ENCODE measurements around the gene MPI.
"Not testable (repeated sequence)": the region's sequence is repeated elsewhere in the genome, so short reads cannot be mapped to it uniquely, and the experiment has no call there.

MPI gene

GRCh38 chr15:74891469-74891868 is 1.6 kb downstream of the MPI start:
- no peak for DNase-seq (ENCODE audit: low read depth, low spot score)

- no peak for DNase-seq (ENCODE audit: low read depth, low spot score)
Observed at GRCh38 chr15:74892313-74892712, 2.5 kb downstream of the MPI start.

GRCh38 chr15:74892931-74893330 is 3.1 kb downstream of the MPI start:
- no peak for DNase-seq (ENCODE audit: low read depth, low spot score)

GRCh38 chr15:74893627-74894026 is 3.8 kb downstream of the MPI start:
- DNase-seq (ENCODE audit: low read depth, low spot score) = no peak

GRCh38 chr15:74894383-74894782 is 4.5 kb downstream of the MPI start:
- DNase-seq (ENCODE audit: low read depth, low spot score) = not testable (repeated sequence)

GRCh38 chr15:74895830-74896229 is 6.0 kb downstream of the MPI start:
- DNase-seq (ENCODE audit: low read depth, low spot score) = no peak

- no peak for DNase-seq (ENCODE audit: low read depth, low spot score)
Observed at GRCh38 chr15:74896316-74896715, 6.5 kb downstream of the MPI start.

- no peak for DNase-seq (ENCODE audit: low read depth, low spot score)
Observed at GRCh38 chr15:74897300-74897701, 7.5 kb downstream of the MPI start.

- DNase-seq (ENCODE audit: low read depth, low spot score) = peak; percentile 73
Observed at GRCh38 chr15:74901612-74902063, 11.8 kb downstream of the MPI start.

GRCh38 chr15:74902295-74903075 is 12.6 kb downstream of the MPI start:
- no peak for DNase-seq (ENCODE audit: low read depth, low spot score)

GRCh38 chr15:74903676-74904075 is 13.8 kb downstream of the MPI start:
- no peak for DNase-seq (ENCODE audit: low read depth, low spot score)

- DNase-seq (ENCODE audit: low read depth, low spot score) = no peak
Observed at GRCh38 chr15:74904190-74904805, 14.5 kb downstream of the MPI start.

- DNase-seq (ENCODE audit: low read depth, low spot score) = peak; percentile 63
Observed at GRCh38 chr15:74906067-74906449, 16.2 kb downstream of the MPI start.

- peak; percentile 87 for DNase-seq (ENCODE audit: low read depth, low spot score)
Observed at GRCh38 chr15:74906450-74907162, 16.8 kb downstream of the MPI start, which contains the start of gene FAM219B. Gene FAM219B (minus strand): TSS chr15:74906851. CDS start chr15:74906800, 51 bp downstream.

GRCh38 chr15:74907163-74907870 is 17.5 kb downstream of the MPI start:
- DNase-seq (ENCODE audit: low read depth, low spot score) = no peak

- DNase-seq (ENCODE audit: low read depth, low spot score) = no peak
Observed at GRCh38 chr15:74908635-74909034, 18.8 kb downstream of the MPI start.

- no peak for DNase-seq (ENCODE audit: low read depth, low spot score)
Observed at GRCh38 chr15:74913041-74913440, 23.2 kb downstream of the MPI start.

GRCh38 chr15:74913799-74914198 is 24.0 kb downstream of the MPI start:
- not testable (repeated sequence) for DNase-seq (ENCODE audit: low read depth, low spot score)

GRCh38 chr15:74917676-74918075 is 27.8 kb downstream of the MPI start:
- no peak for DNase-seq (ENCODE audit: low read depth, low spot score)

GRCh38 chr15:74920456-74920855 is 30.6 kb downstream of the MPI start:
- no peak for DNase-seq (ENCODE audit: low read depth, low spot score)

GRCh38 chr15:74924525-74924924 is 34.7 kb downstream of the MPI start:
- no peak for DNase-seq (ENCODE audit: low read depth, low spot score)

GRCh38 chr15:74928771-74929198 is 38.9 kb downstream of the MPI start:
- DNase-seq (ENCODE audit: low read depth, low spot score) = no peak

Data from ELF-1 (cell line).